ENCODE measurements around the gene TOP1. TPM values are rescaled to one million over a fixed set of nuclear protein-coding genes. Genes with fewer than 3 reads are reported as not detected.

Gene TOP1
- polyA plus RNA-seq, 1 experiment, result 4.0 TPM

- Histone ChIP-seq H3K27me3 (ENCODE audit: control insufficient read depth, insufficient read depth, low read length) (no peaks in the 10 kb centered on the region), H3K36me3 (ENCODE audit: control insufficient read depth, insufficient read depth, low read length) (0 out of 2 replicates have a peak, but pooled peaks cover 1% of the 10 kb centered on the region), H3K4me3 (ENCODE audit: low read depth, low read length) (peak overlapping the region; percentile 74)
- ChIA-PET CTCF (interaction anchor here (0.6 to 1.0 kb wide), 2 partner anchors 79 to 176 kb away, joined by 3 read pairs; no protein-coding TSS in a partner anchor), POLR2A (no interaction called here)
- DNase-seq (ENCODE audit: low read depth), result no peak
- TF ChIP-seq CTCF (IDR thresholded peaks at IDR 0.05; ENCODE audit: insufficient read depth, low read depth, low read length), result no peak
Measured at GRCh38 chr20:41139227-41140093, 110.8 kb downstream of the TOP1 start.

DNA sequence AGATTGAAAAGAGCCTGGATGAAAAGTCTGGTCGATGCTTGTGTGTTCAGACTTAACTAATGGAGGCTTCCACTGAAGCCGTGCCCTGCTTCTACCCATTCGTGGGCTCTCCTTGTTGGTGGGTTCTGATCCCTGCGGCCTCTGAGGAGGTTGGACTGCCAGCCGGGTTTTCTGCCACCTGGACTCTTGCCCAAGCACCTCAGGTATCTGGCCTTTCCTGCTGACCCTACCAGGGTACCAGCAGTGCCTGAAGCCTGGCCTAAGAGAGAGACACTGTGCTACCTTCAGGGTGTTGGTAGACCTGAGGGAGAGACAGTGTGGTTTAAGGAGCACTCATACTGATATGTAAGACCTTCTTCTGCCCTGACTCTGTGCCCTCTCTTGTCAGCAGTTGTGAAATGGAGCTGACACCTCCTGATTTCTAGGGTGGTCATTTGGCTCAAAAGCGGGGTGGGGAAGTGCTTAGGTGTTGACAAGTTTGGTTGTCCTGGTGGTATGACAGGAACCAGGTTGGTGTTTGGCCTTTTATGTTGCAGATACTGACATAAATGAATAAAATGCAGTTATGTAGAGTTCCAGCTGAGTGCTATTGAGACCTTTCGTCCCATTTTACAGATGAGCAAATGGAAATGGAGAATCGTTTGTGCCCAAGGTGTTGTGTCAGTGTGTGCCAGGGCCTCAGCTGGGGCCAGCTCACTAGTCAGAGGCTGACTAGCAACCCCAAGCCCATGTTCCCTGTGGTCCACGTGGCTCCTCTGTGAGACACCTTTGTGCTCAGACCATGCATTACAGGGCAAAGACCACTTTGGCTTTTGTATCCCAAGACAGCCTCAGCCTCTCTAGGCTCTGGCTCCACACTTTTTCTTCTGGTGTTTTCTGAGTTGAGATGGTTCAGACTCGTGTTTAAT lies 111.9 kb downstream of the TOP1 start:
- Histone ChIP-seq H3K36me3 (ENCODE audit: control insufficient read depth, insufficient read depth, low read length) (0 out of 2 replicates have a peak, but pooled peaks cover 1% of the 10 kb centered on the region), H3K4me3 (ENCODE audit: low read depth, low read length) (no peak overlapping the region), H3K27me3 (ENCODE audit: control insufficient read depth, insufficient read depth, low read length) (no peaks in the 10 kb centered on the region)
- POLR2A ChIA-PET, result interaction anchor here (0.6 kb wide), 1 partner anchor 82 kb away, joined by 7 read pairs; no protein-coding TSS in a partner anchor
- CTCF ChIA-PET, result interaction anchor here (1.5 kb wide), 1 partner anchor 33 kb away, joined by 5 read pairs; no protein-coding TSS in a partner anchor
- DNase-seq (ENCODE audit: low read depth), result no peak
- no peak for TF ChIP-seq CTCF (IDR thresholded peaks at IDR 0.05; ENCODE audit: insufficient read depth, low read depth, low read length)

DNA sequence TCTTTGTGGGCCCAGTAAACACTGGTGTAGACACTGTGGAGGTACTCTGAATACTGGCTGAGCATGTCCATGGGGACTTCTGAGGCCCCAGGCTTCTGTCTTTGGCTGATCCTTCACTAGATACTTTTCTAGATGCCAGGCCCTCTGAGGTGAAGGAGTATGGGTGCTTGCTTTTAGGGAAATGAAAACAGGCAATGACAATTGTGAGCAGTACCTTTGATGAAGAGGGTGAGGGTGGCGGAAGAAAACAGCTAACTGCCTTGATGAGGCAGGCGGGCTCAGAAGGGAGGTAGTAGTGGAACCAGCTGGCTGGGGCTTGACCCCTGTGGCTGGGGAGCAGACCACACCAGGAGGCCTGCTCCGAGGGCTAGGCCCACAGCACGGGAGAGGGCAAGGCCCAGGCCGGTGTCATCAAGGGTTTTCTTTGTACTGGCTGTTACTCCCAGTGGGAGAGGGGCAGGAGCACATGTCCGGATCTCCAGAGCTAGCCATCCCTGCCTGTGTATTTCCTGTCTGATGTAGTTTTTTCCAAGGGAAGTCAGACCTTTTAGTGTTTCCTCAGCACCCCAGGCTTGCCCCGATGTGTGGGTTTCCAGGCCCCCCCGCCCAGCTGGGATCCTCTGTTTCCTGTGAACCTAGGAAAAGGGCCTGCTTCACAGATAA lies 112.7 kb downstream of the TOP1 start:
- DNase-seq (ENCODE audit: low read depth), result no peak
- ChIA-PET CTCF (interaction anchor here (1.5 kb wide), 1 partner anchor 32 kb away, joined by 5 read pairs; no protein-coding TSS in a partner anchor), POLR2A (interaction anchor here (0.6 kb wide), 1 partner anchor 81 kb away, joined by 7 read pairs; no protein-coding TSS in a partner anchor)
- no peak for TF ChIP-seq CTCF (IDR thresholded peaks at IDR 0.05; ENCODE audit: insufficient read depth, low read depth, low read length)
- H3K36me3 ChIP-seq (ENCODE audit: control insufficient read depth, insufficient read depth, low read length), result 0 out of 2 replicates have a peak, but pooled peaks cover 1% of the 10 kb centered on the region
- H3K4me3 ChIP-seq (ENCODE audit: low read depth, low read length), result no peak overlapping the region
- no peaks in the 10 kb centered on the region for H3K27me3 ChIP-seq (ENCODE audit: control insufficient read depth, insufficient read depth, low read length)

DNA sequence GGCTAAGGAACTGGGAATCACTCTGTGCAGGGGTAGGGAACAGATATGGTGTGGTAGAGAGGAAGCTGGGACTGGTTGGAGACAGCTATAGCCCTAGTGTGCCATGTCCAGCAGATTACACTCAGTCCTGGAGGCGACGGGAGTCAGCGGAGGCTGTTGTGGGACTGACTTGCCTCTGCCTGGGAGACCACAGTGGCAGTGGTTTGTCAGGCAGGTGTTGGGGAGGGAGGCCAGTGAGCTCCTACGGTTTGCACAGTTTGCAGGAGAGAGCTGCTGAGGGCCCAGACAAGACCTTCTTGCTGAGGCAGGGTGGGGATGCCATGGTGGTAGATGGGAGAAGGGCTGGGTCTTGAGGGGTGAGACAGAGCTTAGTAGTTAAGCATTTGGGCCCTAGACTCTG lies 113.6 kb downstream of the TOP1 start:
- POLR2A ChIA-PET, result interaction anchor here (0.6 kb wide), 1 partner anchor 51 kb away, joined by 3 read pairs; no protein-coding TSS in a partner anchor
- TF ChIP-seq CTCF (IDR thresholded peaks at IDR 0.05; ENCODE audit: insufficient read depth, low read depth, low read length), result no peak
- Histone ChIP-seq H3K27me3 (ENCODE audit: control insufficient read depth, insufficient read depth, low read length) (no peaks in the 10 kb centered on the region), H3K4me3 (ENCODE audit: low read depth, low read length) (no peak overlapping the region), H3K36me3 (ENCODE audit: control insufficient read depth, insufficient read depth, low read length) (0 out of 2 replicates have a peak, but pooled peaks cover 1% of the 10 kb centered on the region)
- CTCF ChIA-PET, result interaction anchor here (1.2 to 1.9 kb wide), 3 partner anchors 9 to 197 kb away, joined by 4 to 5 read pairs (median 5); no protein-coding TSS in a partner anchor
- no peak for DNase-seq (ENCODE audit: low read depth)

All from BJ (cell line).